Peyer's patch (tissue), 4 donors: Measurements from ENCODE around the gene DCANP1. TPM values are rescaled to one million over a fixed set of nuclear protein-coding genes. Genes with fewer than 3 reads are reported as not detected.

Source experiments
- DNase-seq, 3 donors: peaks; one replicate each; pipeline ENCODE4 v3.0.0-alpha.2; 2017 to 2019
- H3K27ac ChIP-seq, 4 donors: fragments of 200-600 bp; sonication (generic); one replicate each; pipeline ENCODE4 v1.5.1; 2016 to 2019
- H3K27me3 ChIP-seq, 2 donors: fragments of 200-600 bp; sonication (generic); one replicate each; pipeline ENCODE4 v1.5.1; 2019
- H3K36me3 ChIP-seq, 3 donors: fragments of 200-600 bp; sonication (generic); one replicate each; pipeline ENCODE4 v1.5.1; 2016 to 2019
- H3K4me1 ChIP-seq, 4 donors: fragments of 200-600 bp; sonication (generic); one replicate each; pipeline ENCODE4 v1.5.1; 2016 to 2019
- H3K4me3 ChIP-seq, 4 donors: fragments of 200-600 bp; sonication (generic); 1 replicate in 3 of 4; 2 replicates in 1 of 4; pipeline ENCODE4 v1.5.1; 2016 to 2019; ENCODE audit warnings: mild to moderate bottlenecking in 1 of 4
- H3K9me3 ChIP-seq, 4 donors: fragments of 200-600 bp; sonication (generic); one replicate each; pipeline ENCODE4 v1.5.1; 2016 to 2019; ENCODE audit warnings: mild to moderate bottlenecking in 1 of 4
- CTCF ChIP-seq, 6 experiments: fragments of 450-650 bp in 4 of 6; fragments of 200-600 bp in 2 of 6; sonication (generic) in 1 of 6; IDR thresholded peaks; one replicate each; pipeline ENCODE4 v1.5.1; 2017 to 2019; ENCODE audit warnings: antibody characterized with exemption in 6 of 6, mild to moderate bottlenecking in 3 of 6, moderate library complexity in 1 of 6
- POLR2A ChIP-seq, 2 donors: fragments of 450-650 bp; IDR thresholded peaks; one replicate each; pipeline ENCODE4 v1.5.1; 2017; ENCODE audit warnings: antibody characterized with exemption in 2 of 2, mild to moderate bottlenecking in 2 of 2, moderate library complexity in 2 of 2
- total RNA-seq, 4 donors: library from RNA; depleted of rRNA; stranded (reverse); fragments of >200 nt; gene quantifications; one replicate each; pipeline ENCODE4 v1.1.0, GENCODE V29; 2016

Gene DCANP1
- total RNA-seq, 4 donors from 2014 or later: 0.27 to 1.7 TPM; not detected in 2

- no peaks in the 10 kb centered on the region for H3K9me3 ChIP-seq
- no peaks in the 10 kb centered on the region for H3K36me3 ChIP-seq
- H3K27me3 ChIP-seq: no peaks in the 10 kb centered on the region
- H3K4me3 ChIP-seq: no peak overlapping the region
- peak overlapping the region in 1 of 4 donors; percentile 24 for H3K27ac ChIP-seq
- H3K4me1 ChIP-seq: peaks cover 0 to 20% (median 0%) of the 10 kb centered on the region in 4 donors
- peak in 1 of 3 donors; percentile 44 for DNase-seq
- no peak for TF ChIP-seq CTCF (IDR thresholded peaks at IDR 0.05)
- no peak for TF ChIP-seq POLR2A (IDR thresholded peaks at IDR 0.05)
Measured at GRCh38 chr5:135437422-135437795, 9.7 kb downstream of the DCANP1 start.

GRCh38 chr5:135436951-135437418 lies 10.2 kb downstream of the DCANP1 start:
- DNase-seq: peak in 1 of 3 donors; percentile 15
- H3K4me1 ChIP-seq: peaks cover 0 to 20% (median 0%) of the 10 kb centered on the region in 4 donors
- TF ChIP-seq CTCF (IDR thresholded peaks at IDR 0.05) (no peak), POLR2A (IDR thresholded peaks at IDR 0.05) (no peak)
- H3K27ac ChIP-seq: no peak overlapping the region
- no peaks in the 10 kb centered on the region for H3K27me3 ChIP-seq
- no peaks in the 10 kb centered on the region for H3K9me3 ChIP-seq
- H3K36me3 ChIP-seq: no peaks in the 10 kb centered on the region
- H3K4me3 ChIP-seq: no peak overlapping the region

GRCh38 chr5:135435467-135436330 lies 11.4 kb downstream of the DCANP1 start:
- Histone ChIP-seq H3K27ac (no peak overlapping the region), H3K4me3 (no peak overlapping the region), H3K9me3 (no peaks in the 10 kb centered on the region), H3K27me3 (no peaks in the 10 kb centered on the region), H3K4me1 (peaks cover 0 to 15% (median 0%) of the 10 kb centered on the region in 4 donors), H3K36me3 (no peaks in the 10 kb centered on the region)
- TF ChIP-seq POLR2A (IDR thresholded peaks at IDR 0.05) (no peak), CTCF (IDR thresholded peaks at IDR 0.05) (no peak)
- DNase-seq: peak in 1 of 3 donors; percentile 36

- Histone ChIP-seq H3K27ac (no peak overlapping the region), H3K9me3 (no peaks in the 10 kb centered on the region), H3K27me3 (no peaks in the 10 kb centered on the region), H3K36me3 (no peaks in the 10 kb centered on the region), H3K4me1 (peaks cover 0 to 15% (median 0%) of the 10 kb centered on the region in 4 donors), H3K4me3 (no peak overlapping the region)
- TF ChIP-seq CTCF (IDR thresholded peaks at IDR 0.05) (no peak), POLR2A (IDR thresholded peaks at IDR 0.05) (no peak)
- peak in 1 of 3 donors; percentile 37 for DNase-seq
Measured at GRCh38 chr5:135434591-135435466, 12.3 kb downstream of the DCANP1 start.

GRCh38 chr5:135433681-135434426 lies 13.3 kb downstream of the DCANP1 start:
- no peak overlapping the region for H3K27ac ChIP-seq
- TF ChIP-seq CTCF (IDR thresholded peaks at IDR 0.05): no peak
- TF ChIP-seq POLR2A (IDR thresholded peaks at IDR 0.05): no peak
- peaks cover 0 to 14% (median 0%) of the 10 kb centered on the region in 4 donors for H3K4me1 ChIP-seq
- H3K36me3 ChIP-seq: no peaks in the 10 kb centered on the region
- H3K27me3 ChIP-seq: no peaks in the 10 kb centered on the region
- H3K4me3 ChIP-seq: no peak overlapping the region
- peaks cover 0 to under 1% (median under 1%) of the 10 kb centered on the region in 4 donors for H3K9me3 ChIP-seq
- DNase-seq: peak in 1 of 3 donors; percentile 40
